ACC112 (cell line): Measurements from ENCODE around the gene MLEC.

Experiments
- H2AFZ ChIP-seq: fragments of 200-600 bp; sonication (generic); one replicate; pipeline ENCODE4 v1.6.0; 2017; ENCODE audit warnings: antibody characterized with exemption, low read length; ENCODE audit not compliant: unreplicated experiment
- H3K27ac ChIP-seq: fragments of 200-600 bp; sonication (generic); 2 replicates; pipeline ENCODE4 v1.5.1; 2014; ENCODE audit warnings: low read depth, mild to moderate bottlenecking, antibody characterized with exemption, low read length, moderate library complexity
- H3K27me3 ChIP-seq: fragments of 200-600 bp; sonication (generic); 2 replicates; pipeline ENCODE4 v1.6.1; 2014; ENCODE audit warnings: mild to moderate bottlenecking, antibody characterized with exemption, low read length, moderate library complexity, mixed read lengths; ENCODE audit not compliant: insufficient read depth
- H3K36me3 ChIP-seq: fragments of 200-600 bp; sonication (generic); 2 replicates; pipeline ENCODE4 v1.6.1; 2016; ENCODE audit warnings: mild to moderate bottlenecking, antibody characterized with exemption, low read length, moderate library complexity, mixed read lengths; ENCODE audit not compliant: insufficient read depth
- H3K4me1 ChIP-seq: fragments of 200-600 bp; sonication (generic); one replicate; pipeline ENCODE4 v1.6.1; 2016; ENCODE audit warnings: low read length, mixed read lengths; ENCODE audit not compliant: insufficient read depth, unreplicated experiment, control insufficient read depth
- H3K4me3 ChIP-seq: fragments of 200-600 bp; sonication (generic); 2 replicates; pipeline ENCODE4 v1.5.1; 2014; ENCODE audit warnings: mild to moderate bottlenecking, low read depth, low read length
- H3K79me2 ChIP-seq: fragments of 200-600 bp; sonication (generic); one replicate; pipeline ENCODE4 v1.6.0; 2016; ENCODE audit warnings: low read length; ENCODE audit not compliant: control insufficient read depth, unreplicated experiment, insufficient read depth

Gene MLEC

DNA sequence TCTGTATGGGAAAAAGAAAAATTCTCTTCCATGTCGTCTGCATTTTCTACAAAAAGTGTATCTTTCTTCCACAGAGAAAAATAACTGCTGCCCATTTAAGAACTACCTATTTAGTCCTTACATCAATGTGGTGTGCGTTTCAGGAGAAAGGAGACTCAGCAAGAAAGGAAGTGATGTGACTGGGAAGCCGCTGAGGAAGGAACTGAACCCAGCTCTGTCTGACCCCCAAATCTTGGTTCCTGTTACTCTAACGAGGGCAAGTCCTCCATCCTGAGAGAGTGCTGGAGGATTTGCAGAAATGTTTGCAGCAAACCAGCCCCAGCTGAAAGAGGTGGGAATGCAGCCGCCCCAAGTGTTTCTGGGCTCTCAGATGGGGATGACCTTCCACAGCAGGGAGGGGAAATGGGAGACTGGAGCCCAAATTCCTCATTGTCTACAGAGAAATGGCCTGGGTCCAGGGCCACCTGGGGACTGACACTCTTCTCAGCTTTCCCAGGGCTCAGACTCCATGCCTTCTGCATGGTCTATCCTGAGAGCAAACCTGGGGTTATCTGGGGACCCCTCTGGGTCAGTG is 6.7 kb upstream of the MLEC start:
- no peak overlapping the region for H3K4me3 ChIP-seq
- H3K79me2 ChIP-seq: no peaks in the 10 kb centered on the region
- H3K27me3 ChIP-seq: no peaks in the 10 kb centered on the region
- no peak overlapping the region for H2AFZ ChIP-seq
- H3K27ac ChIP-seq: no peak overlapping the region
- no peaks in the 10 kb centered on the region for H3K36me3 ChIP-seq
- H3K4me1 ChIP-seq: peaks cover 22% of the 10 kb centered on the region

DNA sequence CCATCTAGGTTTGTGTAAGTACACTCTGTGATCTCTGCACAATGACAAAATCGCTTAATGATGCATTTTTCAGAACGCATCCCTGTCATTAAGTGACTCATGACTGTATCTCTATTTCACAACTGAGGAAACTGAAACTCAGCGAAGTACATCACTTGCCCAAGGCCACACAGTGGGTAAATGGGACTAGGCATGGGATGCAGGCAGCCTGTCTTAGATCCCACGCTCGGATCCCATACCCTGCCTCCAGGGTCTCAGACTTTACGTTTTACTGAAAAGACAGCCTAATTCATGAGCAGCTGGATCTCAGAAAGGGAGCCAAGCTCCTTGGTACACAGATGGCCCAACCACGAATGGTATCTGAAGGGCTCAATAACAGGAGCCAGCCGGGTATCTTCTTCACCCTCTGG is 2.4 kb upstream of the MLEC start:
- no peaks in the 10 kb centered on the region for H3K27me3 ChIP-seq
- no peaks in the 10 kb centered on the region for H3K36me3 ChIP-seq
- H3K27ac ChIP-seq: peak overlapping the region; percentile 84
- peaks cover 25% of the 10 kb centered on the region for H3K4me1 ChIP-seq
- peaks cover 25% of the 10 kb centered on the region for H3K79me2 ChIP-seq
- H2AFZ ChIP-seq: peak overlapping the region; percentile 21
- H3K4me3 ChIP-seq: no peak overlapping the region

DNA sequence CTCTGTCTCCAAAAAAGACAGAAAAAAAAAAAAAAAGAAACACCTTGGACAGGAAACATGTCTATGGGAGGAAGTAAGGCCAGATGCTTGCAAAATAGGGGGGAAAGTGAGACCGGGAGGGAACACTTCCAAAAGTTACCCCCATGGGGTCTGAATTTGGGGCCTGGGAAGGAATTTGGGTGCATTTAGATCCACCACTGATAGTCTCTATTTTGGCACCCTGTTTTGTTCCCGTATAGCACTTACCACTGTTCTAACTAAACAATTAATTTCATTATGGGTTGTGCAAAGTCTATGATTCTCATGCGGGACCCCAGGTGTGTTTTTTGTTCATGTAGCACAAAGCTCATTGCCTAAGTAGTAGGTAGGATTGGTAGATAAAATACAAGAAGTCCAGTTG is 1.4 kb upstream of the MLEC start:
- H3K4me3 ChIP-seq: peak overlapping the region; percentile 81; the same call in 1 of the 2 replicates
- no peak overlapping the region for H2AFZ ChIP-seq
- H3K79me2 ChIP-seq: peaks cover 34% of the 10 kb centered on the region
- H3K36me3 ChIP-seq: no peaks in the 10 kb centered on the region
- peaks cover 27% of the 10 kb centered on the region for H3K4me1 ChIP-seq
- peak overlapping the region; percentile 94; the same call in 1 of the 2 replicates for H3K27ac ChIP-seq
- H3K27me3 ChIP-seq: no peaks in the 10 kb centered on the region

DNA sequence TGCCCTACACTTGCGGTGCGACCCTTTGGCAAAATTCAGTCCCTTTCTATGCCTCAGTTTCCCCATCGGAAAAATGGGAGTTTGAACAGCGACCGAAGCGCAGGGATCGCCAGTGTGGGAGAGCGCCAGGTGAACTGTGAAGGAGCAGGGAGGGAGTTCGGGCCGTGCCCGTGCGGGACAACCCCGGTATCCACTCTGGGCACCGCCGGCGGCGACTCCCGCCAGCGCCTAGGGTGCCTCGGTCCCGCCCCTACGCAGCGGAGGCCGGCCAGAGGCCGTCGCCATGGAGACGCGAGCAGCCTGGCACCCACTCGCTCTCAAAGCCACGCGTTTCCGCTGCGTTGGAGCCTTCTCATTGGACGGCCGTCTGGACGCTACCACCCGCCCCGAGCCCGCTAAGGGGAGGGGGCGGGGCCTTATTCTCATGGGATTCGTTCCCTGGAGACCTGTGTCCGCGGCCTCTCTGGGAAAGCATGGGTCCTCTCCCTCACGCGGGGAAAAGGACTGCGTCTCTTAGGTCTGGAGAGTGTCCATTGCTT is 729 bp upstream of the MLEC start:
- H3K27ac ChIP-seq: peak overlapping the region; percentile 94
- H3K4me1 ChIP-seq: peaks cover 27% of the 10 kb centered on the region
- H3K27me3 ChIP-seq: no peaks in the 10 kb centered on the region
- peak overlapping the region; percentile 81 for H3K4me3 ChIP-seq
- H2AFZ ChIP-seq: peak overlapping the region; percentile 76
- H3K36me3 ChIP-seq: no peaks in the 10 kb centered on the region
- H3K79me2 ChIP-seq: peaks cover 41% of the 10 kb centered on the region

GRCh38 chr12:120687578-120688289 is 785 bp downstream of the MLEC start:
- peaks cover 33% of the 10 kb centered on the region for H3K4me1 ChIP-seq
- H2AFZ ChIP-seq: peak overlapping the region; percentile 75
- peak overlapping the region; percentile 94 for H3K27ac ChIP-seq
- no peaks in the 10 kb centered on the region for H3K27me3 ChIP-seq
- peak overlapping the region; percentile 81 for H3K4me3 ChIP-seq
- no peaks in the 10 kb centered on the region for H3K36me3 ChIP-seq
- peaks cover 54% of the 10 kb centered on the region for H3K79me2 ChIP-seq

- H2AFZ ChIP-seq: no peak overlapping the region
Measured at GRCh38 chr12:120688527-120689071, 1.6 kb downstream of the MLEC start.

GRCh38 chr12:120689397-120690082 is 2.6 kb downstream of the MLEC start:
- no peaks in the 10 kb centered on the region for H3K27me3 ChIP-seq
- peaks cover 3% of the 10 kb centered on the region for H3K36me3 ChIP-seq
- peak overlapping the region; percentile 81 for H3K4me3 ChIP-seq
- no peak overlapping the region for H2AFZ ChIP-seq
- peaks cover 65% of the 10 kb centered on the region for H3K79me2 ChIP-seq
- no peak overlapping the region for H3K27ac ChIP-seq
- peaks cover 29% of the 10 kb centered on the region for H3K4me1 ChIP-seq

More at GRCh38 chr12:120688527-120689071, 1.6 kb downstream of the MLEC start:
- Histone ChIP-seq H3K4me1 (peaks cover 33% of the 10 kb centered on the region), H3K27me3 (no peaks in the 10 kb centered on the region), H3K36me3 (0 out of 2 replicates have a peak, but pooled peaks cover 1% of the 10 kb centered on the region), H3K79me2 (peaks cover 62% of the 10 kb centered on the region), H3K27ac (no peak overlapping the region), H3K4me3 (peak overlapping the region; percentile 81)

DNA sequence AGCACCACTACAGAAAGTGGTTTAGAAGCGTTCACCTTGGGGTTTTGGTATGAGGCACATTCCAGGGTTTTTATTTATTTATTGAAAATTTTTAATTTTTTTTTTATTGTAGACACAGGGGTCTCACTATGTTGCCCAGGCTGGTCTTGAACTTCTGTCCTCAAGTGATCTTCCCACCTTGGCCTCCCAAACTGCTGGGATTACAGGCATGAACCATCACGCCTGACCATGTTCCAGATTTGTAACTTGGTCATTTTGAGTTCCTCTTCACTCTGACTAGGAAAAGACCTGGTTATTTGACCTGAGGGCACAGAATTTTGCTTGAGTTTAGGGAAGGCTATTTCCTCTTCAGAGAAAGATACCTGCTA is 3.1 kb downstream of the MLEC start:
- peaks cover 8% of the 10 kb centered on the region for H3K36me3 ChIP-seq
- no peak overlapping the region for H3K27ac ChIP-seq
- H3K4me3 ChIP-seq: no peak overlapping the region
- no peaks in the 10 kb centered on the region for H3K27me3 ChIP-seq
- peaks cover 65% of the 10 kb centered on the region for H3K79me2 ChIP-seq
- H3K4me1 ChIP-seq: peaks cover 24% of the 10 kb centered on the region
- H2AFZ ChIP-seq: no peak overlapping the region

DNA sequence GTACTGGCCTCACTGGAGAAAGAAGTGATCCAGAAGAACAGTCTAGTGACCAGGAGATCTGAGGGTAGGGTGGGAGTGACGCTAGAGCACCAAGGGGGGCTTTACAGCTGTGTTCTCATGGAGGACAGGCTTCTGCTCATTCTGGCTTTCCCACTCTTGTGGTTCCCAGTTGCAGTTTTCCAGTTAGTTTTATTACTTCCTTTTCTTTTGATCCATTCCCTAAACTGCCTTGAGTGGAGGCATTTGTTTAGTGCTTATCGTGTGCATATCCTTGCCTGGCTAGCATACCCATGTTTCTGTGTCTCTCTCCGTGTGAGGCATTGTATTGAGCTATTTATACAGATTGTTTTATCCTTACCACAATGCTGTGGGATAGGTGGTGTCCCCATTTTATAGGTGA is 4.0 kb downstream of the MLEC start:
- H3K79me2 ChIP-seq: peaks cover 65% of the 10 kb centered on the region
- no peaks in the 10 kb centered on the region for H3K27me3 ChIP-seq
- peaks cover 16% of the 10 kb centered on the region for H3K36me3 ChIP-seq
- H3K27ac ChIP-seq: no peak overlapping the region
- no peak overlapping the region for H2AFZ ChIP-seq
- H3K4me1 ChIP-seq: peaks cover 18% of the 10 kb centered on the region
- H3K4me3 ChIP-seq: no peak overlapping the region

- Histone ChIP-seq H2AFZ (no peak overlapping the region), H3K4me3 (no peak overlapping the region), H3K27me3 (no peaks in the 10 kb centered on the region), H3K27ac (no peak overlapping the region), H3K79me2 (peaks cover 60% of the 10 kb centered on the region), H3K4me1 (peaks cover 17% of the 10 kb centered on the region), H3K36me3 (peaks cover 25% of the 10 kb centered on the region)
Measured at GRCh38 chr12:120692524-120693033, 5.6 kb downstream of the MLEC start.
